Measurements from ENCODE around the gene CCDC59.

DNA sequence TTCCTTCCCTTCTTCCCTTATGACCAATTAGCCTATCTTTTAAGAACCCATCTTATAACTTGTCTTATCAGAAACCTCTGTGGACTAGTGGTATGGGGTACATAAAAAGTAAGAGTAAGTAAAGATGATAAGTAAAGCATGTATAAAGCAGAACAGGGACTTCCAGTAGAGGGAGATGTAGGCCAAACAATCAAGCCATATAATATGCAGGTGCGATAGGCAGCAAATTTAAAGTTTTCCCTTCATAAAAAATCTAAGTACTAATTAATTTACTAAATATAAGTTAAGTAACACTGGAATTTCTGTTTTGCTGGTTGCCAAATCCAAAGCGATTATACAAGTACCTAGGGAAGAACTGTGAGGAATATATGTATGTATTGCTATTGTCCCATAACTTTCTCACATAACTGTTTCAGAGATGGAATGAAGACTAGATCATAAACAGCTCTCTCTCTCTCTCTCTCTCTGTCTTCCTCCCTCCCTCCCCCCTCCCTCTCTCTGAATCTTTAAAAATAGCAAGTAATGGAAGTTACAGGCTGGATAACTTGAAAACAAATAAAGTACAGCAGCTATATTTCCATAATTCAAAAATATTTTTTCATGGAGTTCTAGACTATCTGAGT is 25.9 kb upstream of the CCDC59 start:
- TF ChIP-seq POLR2AphosphoS5 (IDR thresholded peaks at IDR 0.05; ENCODE audit: low read depth, low read length) (no peak), SIN3A (IDR thresholded peaks at IDR 0.05; ENCODE audit: borderline replicate concordance, insufficient read depth, low read length) (no peak)

Measured in PFSK-1 (cell line).